Stimulated activated CD4-positive, alpha-beta T cell treated with anti-CD3 and anti-CD28 coated beads, Interleukin-2, amount 100 ng/mL, for 24 hours (primary cell): ENCODE measurements around the gene COBL.

Experiments used
- DNase-seq, 2 donors: peaks; one replicate each; pipeline ENCODE4 v3.0.0-alpha.2; 2020

Gene COBL

DNA sequence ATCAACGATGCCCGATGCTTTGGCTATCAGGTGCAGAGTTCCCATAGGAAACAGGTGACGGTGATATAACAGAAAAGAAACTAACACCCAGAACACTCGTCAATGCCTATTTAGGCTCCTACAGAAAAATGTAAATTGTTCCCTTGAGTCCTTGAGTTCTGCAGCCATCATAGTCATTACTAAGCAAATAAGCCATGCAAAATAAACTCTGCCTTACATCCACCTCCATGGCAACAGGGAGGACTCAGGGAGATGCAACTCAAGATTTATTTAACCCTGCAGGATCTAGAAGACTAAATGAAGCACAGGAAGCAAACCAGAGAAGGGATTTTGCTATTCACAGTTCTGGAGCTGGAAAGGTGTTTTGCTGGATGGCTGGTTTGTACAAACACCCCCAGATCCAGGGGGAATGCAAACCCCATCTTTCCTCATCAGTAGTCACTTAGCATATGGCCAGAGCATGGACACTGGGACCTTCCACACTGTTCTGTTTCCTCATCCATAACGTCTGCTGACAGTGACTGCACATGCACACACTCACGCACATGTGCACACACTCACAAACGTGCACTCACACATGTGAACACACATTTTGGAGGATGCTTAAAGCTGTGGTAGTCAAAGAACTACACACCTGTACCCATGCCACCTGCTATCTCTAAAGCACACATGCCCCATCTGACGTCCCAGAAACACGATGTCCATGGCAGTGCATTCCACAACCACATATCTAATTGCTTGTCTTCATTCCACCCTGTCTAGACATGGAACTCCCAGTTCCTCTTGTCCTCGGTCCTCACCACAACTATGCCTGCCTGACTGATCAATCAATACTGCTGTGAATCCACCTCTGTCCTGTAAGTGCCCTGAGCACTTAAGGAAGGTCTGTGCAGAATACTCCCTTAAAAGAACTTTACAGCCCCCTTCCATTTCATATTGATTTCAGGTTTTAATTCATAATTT lies 178.2 kb downstream of the COBL start:
- no peak for DNase-seq

- DNase-seq, result no peak
Measured at GRCh38 chr7:51135576-51135975, 181.0 kb downstream of the COBL start.

DNA sequence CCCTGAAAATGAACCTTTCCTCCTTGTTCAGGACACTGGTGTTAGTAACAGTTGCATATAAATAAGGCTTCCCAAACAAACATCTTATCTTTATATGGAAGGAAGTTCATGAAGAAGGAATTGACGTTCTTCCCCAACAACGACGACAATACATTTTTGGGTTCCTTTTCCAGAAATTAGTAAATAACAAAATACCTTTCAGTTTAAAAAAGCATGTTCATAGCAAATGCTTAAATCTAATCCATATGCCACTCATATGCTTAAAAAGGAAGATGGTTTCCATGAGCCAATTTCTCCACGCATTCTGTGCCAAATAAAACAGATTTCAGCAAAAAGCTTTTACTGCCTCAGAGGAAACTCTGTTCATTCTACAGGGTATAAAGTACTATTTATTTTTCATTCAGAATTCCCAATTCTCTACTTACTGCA lies 182.6 kb downstream of the COBL start:
- no peak for DNase-seq

GRCh38 chr7:51132661-51133060 lies 183.9 kb downstream of the COBL start:
- no peak for DNase-seq

- peak in 1 of 2 donors; percentile 6 for DNase-seq
Measured at GRCh38 chr7:51129527-51130472, 186.8 kb downstream of the COBL start.

GRCh38 chr7:51128545-51129435 lies 187.8 kb downstream of the COBL start:
- peak in 1 of 2 donors; percentile 2 for DNase-seq

DNA sequence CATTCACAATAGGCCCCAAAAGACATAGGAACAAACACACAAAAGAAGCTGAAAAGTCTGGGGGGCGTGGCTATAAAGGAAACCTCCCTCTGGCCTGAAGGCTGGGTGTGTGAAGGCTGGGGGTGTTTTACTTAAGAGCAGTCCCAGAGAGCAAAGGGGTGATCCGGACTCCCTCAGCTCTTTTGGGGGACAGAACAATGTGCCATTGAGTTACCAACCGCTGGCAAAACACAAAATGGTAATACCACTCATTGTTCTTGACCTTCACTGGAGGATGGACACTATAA lies 189.0 kb downstream of the COBL start:
- no peak for DNase-seq

DNA sequence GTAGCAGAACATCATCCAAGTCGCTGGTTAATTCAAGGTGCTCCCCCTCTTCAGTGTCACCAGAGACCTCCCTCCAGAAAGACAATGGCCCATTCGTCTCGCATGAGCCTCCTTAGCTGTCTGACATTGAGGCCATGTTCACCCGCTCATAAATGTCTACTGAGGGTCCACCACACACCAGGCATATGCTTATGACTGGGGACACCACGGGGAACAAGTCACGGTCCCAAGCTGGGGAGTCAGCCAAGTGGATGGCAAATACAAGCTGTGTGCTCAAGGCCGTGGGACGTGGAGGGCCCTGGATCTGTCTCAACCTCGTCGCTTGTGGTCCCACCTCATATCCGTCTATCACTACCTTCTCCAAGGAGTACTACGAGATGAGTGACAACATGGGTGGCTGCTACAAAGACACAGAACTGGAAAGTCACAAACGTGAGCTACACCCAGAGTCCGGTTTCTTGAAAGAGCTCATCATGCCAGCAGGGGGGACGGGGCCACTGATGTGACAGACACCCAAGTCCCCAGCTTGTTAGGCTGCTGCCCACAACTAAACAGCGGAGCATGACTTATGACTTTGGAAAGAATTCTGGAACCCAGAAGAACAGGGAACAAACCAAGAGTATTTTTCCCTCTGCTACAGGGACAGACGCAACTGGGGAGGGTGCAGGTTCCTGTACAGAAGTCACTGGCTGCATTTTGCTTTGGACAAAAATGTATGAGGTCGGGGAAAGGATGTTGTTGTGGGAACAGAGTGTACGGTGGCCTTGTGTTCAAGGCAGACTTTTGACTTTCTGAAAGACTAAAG lies 189.6 kb downstream of the COBL start:
- DNase-seq, result peak in 1 of 2 donors; percentile 7

- DNase-seq, result peak in 1 of 2 donors; percentile 8
Measured at GRCh38 chr7:51126324-51126723, 190.3 kb downstream of the COBL start.

GRCh38 chr7:51124321-51124720 lies 192.3 kb downstream of the COBL start:
- DNase-seq, result no peak

DNA sequence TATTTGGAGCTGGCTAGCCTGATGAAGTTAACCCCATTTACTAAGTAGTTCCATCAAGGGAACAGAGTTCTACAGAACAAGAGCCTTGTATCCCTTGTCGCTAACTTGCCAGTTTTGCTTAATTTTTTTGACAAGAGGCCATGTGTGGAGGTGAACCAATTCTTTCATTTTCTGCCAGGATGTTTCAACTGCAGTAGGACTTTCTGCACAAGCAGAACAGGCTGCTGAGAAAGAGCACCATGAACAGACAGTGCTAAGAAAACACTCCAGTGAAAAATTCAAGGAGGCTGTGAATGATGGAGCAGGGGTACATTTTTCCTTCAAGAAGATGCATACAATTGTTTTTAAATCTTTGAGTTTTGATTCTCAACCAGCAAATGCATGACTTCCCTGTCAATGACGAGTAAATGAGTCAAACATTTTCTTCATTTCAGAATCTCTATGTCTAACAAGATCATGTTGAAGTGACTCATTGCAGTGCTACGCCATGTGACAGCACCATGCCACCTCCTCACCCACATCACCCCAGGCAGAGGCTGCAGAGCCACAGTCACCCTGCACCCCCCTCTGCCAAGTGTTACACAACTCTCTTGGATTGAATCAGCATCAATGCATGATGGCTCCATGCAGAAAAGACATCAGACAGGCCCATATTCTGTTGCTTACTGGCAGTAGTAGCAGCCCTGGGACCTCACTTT lies 193.1 kb downstream of the COBL start:
- DNase-seq, result peak; percentile 71 to 73

GRCh38 chr7:51121931-51122425 lies 194.6 kb downstream of the COBL start:
- DNase-seq, result no peak

DNA sequence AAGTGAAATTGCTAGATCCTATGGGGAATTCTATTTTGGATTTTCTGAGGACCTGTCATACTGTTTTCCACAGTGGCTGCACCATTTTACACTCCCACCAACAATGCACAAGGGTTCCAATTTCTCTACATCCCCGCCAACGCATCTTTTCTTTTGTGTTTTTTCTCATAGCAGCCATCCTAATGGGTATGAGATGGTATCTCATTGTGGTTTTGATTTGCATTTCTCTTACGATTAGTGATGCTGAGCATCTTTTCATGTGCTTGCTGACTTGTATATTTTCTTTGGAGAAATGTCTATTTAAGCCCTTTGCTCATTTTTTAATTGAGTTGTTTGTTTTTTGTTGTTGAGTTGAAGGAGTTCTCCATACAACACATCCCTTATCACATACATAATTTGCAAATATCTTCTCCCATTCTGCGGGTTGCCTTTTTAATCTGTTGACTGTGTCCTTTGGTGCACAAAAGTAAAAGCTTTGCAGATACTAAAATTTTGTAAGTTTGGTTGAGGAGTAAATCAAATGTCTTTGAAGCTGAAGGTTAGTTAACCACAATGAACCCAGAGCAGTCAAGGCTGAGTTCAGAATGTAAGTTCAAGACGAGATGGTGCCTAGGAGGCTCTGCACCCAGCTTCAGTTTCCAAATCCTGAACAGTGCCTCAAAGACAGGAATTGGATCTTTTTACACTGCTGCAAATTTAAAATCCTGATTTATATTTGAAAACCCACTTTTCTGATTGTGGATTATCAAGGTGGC lies 195.4 kb downstream of the COBL start:
- DNase-seq, result no peak

- no peak for DNase-seq
Measured at GRCh38 chr7:51118628-51119027, 198.0 kb downstream of the COBL start.

GRCh38 chr7:51114501-51114900 lies 202.1 kb downstream of the COBL start:
- no peak for DNase-seq

DNA sequence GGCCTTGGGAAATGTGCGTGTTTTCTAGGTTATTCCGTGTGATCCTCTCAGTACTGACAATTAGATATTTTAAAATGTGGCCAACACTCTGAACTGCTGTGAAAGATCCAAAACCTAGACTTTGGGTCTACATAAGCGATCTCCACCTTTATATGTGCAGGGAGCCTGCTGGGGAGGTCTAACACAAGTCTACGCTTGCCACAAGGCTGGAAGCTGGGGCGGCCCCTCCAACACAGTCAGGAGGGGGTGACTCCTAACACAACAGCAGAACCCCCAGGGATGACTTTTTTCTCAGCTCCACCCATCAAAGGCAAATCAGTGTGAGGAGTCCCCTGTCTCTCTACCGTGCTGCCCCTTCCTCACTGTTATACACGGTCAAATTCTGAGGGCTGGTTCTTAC lies 202.6 kb downstream of the COBL start:
- no peak for DNase-seq

- DNase-seq, result no peak
Measured at GRCh38 chr7:51113560-51113959, 203.0 kb downstream of the COBL start.

- DNase-seq, result no peak
Measured at GRCh38 chr7:51111241-51111940, 205.2 kb downstream of the COBL start.

DNA sequence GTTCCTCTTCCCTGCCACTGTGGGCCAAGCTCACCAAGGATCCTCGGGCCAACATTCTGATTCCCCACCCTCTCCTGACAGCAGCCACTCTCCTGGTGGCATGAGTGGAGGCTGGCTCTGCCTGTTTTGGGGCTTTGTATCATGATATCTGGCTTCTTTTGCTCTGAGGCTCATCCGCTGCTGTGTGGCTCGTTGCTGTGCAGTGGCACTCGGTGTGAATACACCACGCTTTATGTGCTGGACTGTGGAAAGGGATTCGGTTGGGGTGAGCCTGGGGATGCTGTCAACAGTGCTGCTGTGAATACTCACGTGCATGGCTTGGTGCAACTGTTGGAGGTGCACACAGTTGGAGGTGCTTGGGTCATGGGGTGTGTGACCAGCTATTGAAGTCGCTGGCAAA lies 208.5 kb downstream of the COBL start:
- DNase-seq, result no peak

DNA sequence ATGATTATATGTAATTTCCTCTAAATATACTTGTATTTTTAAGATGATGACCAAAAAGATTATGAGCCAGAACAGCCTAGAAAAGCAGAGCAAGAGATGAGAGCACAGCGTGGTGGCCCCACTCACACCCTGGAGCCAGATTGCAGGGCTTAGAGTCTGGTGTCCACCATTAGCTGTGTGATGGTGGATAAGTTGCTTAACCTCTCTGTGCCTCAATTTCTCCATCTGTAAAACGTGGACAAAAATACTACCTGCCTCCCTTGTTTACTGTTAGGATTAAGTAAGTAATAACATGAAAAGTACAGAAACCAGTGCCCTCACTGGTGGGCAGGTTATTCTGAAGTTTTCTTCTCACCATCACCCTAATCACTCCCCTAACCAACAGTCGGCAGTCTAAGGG lies 212.3 kb downstream of the COBL start:
- DNase-seq, result no peak
